A375 (cell line): Measurements from ENCODE around the gene TRIM67. TPM values are rescaled to one million over a fixed set of nuclear protein-coding genes. Genes with fewer than 3 reads are reported as not detected.

ENCODE experiments used
- total RNA-seq: library from RNA; depleted of rRNA; stranded (reverse); fragments of >200 nt; shearing (Covaris generic); gene quantifications from 2 replicates; pipeline ENCODE4 v1.2.3, GENCODE V29; 2014; rRNA removed

Gene TRIM67
- total RNA-seq, result under 0.01 TPM in 1 of 2 replicates, not detected in the other

DNA sequence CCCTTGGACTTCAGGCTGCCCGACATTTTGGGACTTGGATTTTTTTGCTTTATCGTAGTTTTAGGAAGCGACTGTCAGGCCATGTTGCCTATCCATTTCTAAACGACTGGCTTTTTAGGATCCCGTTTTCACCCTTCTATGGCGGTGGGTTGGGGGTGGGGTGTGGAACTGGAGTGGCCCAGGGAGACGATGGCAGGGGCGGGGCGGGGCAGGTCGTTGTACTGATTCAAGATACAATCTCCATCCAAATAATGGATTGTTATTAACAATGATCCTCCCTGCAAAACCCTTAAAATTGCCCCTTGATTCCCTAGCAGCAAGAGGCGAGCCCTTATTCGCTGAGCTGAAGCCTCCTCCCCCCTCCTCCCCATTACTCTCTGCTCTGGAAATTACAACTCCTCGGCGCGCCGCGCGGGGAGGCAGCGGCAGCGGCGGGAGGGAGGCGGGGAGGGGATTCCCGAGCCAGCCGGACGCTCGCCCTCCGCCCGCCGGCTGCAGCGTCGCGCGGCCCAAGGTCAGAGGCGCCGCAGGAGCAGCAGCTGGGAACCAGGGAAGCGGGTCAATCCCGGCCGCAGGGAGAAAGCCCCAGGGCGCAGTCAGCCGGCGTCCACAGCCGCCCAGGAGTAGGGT, at the start of gene TRIM67:
Gene TRIM67, plus strand, starts transcription at position 392 of the 630 bp plus-strand sequence. CDS start 912 bp downstream, outside the sequence.

DNA sequence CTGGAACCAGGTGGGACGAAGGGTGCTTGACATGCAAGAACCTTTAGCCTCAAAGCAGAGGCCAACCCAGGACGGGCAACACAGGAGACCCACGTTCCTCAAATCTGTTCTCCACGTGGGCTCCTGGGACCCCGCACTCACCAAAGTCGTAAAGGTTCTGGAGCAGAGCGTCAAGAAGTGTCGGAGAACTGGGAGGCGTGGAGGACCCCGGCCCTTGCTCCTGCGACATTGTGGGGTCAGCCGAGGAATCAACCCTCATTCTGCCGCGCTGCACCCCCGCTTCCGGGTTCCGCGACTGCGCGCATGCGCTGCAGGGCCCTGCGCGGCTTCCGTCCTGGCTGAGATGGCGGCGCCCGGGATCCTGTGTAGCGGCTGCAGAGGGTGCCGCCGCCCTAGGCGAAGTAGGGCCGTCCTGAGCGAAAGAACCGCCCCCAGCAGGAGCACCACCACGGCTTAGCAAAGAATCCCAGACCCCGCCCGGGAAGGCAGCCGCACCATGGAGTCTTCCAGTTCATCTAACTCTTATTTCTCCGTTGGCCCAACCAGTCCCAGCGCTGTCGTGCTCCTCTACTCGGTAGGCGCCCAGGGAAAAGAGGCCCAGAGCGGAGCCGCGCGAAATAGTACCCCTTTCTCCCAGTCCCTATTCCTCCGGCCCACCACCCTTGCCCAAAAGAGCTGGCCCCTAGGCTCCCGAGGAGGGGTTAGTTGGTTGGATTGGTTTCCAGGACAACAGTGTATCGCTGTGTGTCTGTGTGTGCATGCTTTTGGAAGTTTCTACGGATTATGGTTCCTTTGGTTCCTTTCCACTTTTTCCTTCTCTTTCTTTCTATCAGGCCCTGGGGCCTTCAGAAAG, 79.3 kb downstream of the TRIM67 start, which contains the start of gene GNPAT:
Gene GNPAT, plus strand, starts transcription at position 330 of the 853 bp plus-strand sequence. Its CDS starts 167 bp downstream, at position 497.

Other genes with a start within 250 kb of the TRIM67 start
- 15.5 and 17.7 TPM in 2 replicates for gene TTC13, start 183.2 kb upstream of the TRIM67 start, total RNA-seq
- gene ARV1, start 183.0 kb upstream of the TRIM67 start, total RNA-seq, result 19.5 and 22.9 TPM in 2 replicates
- gene FAM89A, start 121.8 kb upstream of the TRIM67 start, total RNA-seq, result 23.8 and 25.7 TPM in 2 replicates
- gene GNPAT, start 79.2 kb downstream of the TRIM67 start, total RNA-seq, result 28.0 and 34.7 TPM in 2 replicates
- gene EXOC8, start 175.8 kb downstream of the TRIM67 start, total RNA-seq, result 11.9 and 12.5 TPM in 2 replicates
- gene SPRTN, start 176.2 kb downstream of the TRIM67 start, total RNA-seq, result 15.5 and 34.8 TPM in 2 replicates